Uterus (tissue), 2 donors: ENCODE data around the gene MOB3C.

Source experiments
- POLR2A ChIP-seq, 2 donors: fragments of 450-650 bp; IDR thresholded peaks; one replicate each; pipeline ENCODE4 v1.6.1; 2016; ENCODE audit warnings: antibody characterized with exemption in 2 of 2, mild to moderate bottlenecking in 1 of 2, moderate library complexity in 1 of 2
- TF ChIP-seq, protein P1 (sequence below), 4 experiments: fragments of 200-600 bp in 2 of 4; fragments of 450-650 bp in 2 of 4; sonication (generic) in 2 of 4; IDR thresholded peaks; one replicate each; pipeline ENCODE4 v1.5.1; 2016 to 2019; ENCODE audit warnings: antibody characterized with exemption in 4 of 4, mild to moderate bottlenecking in 2 of 4, moderate library complexity in 1 of 4

DNA sequence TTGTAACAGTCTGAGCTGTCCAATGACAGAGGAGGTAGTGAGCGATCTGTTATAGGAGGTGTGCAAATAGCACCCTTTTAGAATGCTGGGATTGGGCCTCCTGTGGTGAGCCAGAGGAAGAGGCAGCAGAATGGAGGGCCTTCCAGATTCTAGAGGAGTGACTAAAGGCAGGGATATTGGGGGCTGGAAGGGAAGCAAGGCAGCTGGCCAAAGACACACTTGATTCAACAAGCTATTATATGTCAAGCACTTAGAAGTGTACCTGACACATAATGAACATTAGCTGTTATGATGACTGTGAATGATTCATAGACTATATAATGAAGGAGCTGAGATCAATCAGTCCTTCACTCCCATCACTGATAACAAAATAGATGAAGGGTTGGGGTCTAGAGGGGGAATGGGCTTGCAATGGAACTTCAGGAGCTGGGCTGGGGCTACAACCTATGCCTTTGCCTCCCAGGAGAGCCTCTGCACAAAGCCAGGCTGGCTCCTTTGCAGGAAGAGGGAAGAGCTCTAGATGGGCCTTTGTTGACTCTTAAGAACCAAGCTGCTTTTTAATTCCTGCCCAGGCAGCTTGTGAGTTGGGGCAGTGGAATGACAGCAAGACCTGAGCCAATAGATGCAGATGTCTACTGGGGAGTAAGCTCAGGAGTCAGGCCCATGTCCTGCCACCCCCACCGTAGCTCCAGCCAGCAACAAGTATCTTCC lies 10.2 kb downstream of the MOB3C start:
- TF ChIP-seq, protein P1, sequence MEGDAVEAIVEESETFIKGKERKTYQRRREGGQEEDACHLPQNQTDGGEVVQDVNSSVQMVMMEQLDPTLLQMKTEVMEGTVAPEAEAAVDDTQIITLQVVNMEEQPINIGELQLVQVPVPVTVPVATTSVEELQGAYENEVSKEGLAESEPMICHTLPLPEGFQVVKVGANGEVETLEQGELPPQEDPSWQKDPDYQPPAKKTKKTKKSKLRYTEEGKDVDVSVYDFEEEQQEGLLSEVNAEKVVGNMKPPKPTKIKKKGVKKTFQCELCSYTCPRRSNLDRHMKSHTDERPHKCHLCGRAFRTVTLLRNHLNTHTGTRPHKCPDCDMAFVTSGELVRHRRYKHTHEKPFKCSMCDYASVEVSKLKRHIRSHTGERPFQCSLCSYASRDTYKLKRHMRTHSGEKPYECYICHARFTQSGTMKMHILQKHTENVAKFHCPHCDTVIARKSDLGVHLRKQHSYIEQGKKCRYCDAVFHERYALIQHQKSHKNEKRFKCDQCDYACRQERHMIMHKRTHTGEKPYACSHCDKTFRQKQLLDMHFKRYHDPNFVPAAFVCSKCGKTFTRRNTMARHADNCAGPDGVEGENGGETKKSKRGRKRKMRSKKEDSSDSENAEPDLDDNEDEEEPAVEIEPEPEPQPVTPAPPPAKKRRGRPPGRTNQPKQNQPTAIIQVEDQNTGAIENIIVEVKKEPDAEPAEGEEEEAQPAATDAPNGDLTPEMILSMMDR (IDR thresholded peaks at IDR 0.05): no peak
- TF ChIP-seq POLR2A (IDR thresholded peaks at IDR 0.05): no peak
